GM21367 (cell line): ENCODE measurements around the gene SLC45A3.

ENCODE experiments used
- ATAC-seq: cut with Tn5 transposase; IDR thresholded peaks from one replicate; pipeline ENCODE4 v1.9.1; 2021; ENCODE audit not compliant: unreplicated experiment

The SLC45A3 gene

DNA sequence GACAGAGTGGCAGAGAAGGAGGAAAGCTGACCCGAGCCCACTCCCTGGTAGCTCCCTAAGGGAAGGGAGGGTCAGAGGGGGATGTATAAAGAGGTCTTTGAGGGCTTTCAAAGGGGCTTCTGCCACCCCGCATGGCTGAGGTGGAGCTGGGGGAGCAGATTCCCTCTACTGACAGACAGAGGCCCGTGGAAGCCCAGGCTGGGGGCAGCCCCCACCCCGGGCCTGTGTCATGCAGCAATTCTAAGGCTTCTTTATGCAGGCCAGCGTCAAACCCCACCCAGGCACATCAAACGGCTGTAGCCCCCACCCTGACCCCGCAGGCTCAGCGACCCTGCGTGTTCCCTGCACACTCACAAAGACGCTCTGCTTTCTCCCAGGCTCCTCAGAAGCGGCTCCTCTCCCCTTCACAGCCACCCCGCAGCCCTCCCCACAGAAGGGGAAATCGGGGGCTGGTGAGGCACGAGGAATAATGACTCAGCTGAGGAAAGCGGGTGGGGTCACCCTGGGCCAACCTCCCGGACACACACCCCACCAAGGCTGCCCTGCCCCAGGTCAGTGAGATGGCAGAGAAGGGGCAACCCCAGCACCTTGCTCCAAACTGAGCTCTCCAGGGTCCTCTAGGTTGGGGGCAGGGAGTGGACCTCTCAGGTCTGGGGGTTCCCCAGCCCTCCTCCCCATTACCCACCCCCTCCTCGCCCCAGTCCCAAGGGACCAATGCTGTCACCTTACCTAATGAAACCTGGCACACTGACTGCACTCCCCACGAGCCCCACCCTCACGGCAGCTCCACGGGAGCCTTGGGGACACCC lies 10.8 kb downstream of the SLC45A3 start:
- no peak for ATAC-seq

GRCh38 chr1:205668951-205669340 lies 11.4 kb downstream of the SLC45A3 start:
- ATAC-seq = no peak

- no peak for ATAC-seq
Observed at GRCh38 chr1:205667909-205668643, 12.2 kb downstream of the SLC45A3 start.

DNA sequence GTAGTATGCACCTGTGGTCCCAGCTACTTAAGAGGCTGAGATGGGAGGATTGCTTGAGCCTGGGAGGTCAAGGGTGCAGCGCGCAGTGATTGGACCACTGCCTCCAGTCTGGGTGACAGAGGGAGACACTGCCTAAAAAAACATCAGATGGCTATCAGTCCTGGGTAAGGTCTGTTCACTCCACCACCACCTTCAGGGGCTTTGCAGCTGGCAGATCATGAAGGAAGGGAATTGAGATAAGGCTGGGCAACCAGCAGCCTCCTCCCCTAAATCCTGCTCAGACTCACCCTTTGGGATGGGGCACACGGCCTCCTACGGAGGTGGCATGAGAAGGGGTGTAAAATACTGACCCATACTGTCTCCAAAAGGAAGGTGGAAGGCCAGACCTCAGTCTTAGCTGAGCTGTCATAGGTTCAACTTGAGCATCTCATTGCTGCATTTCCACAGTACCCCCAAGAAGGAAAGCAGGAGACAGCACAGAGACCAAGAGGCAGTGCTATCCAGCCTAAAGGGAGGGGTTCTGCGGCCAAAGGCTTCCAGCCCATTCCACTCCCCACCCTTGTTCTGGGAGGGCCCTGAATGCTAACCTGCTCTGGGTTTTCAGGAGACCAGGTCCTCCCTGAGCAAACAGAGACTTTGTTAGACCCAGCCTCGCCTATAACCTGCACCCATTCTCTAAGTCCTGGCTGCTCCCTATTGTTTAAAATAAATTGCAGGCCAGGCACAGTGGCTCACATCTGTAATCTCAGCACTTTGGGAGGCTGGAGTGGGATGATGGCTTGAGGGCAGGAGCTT lies 13.7 kb downstream of the SLC45A3 start:
- ATAC-seq = no peak

- ATAC-seq = no peak
Observed at GRCh38 chr1:205665201-205666045, 14.9 kb downstream of the SLC45A3 start.

GRCh38 chr1:205664399-205665017 lies 15.8 kb downstream of the SLC45A3 start:
- ATAC-seq = no peak

DNA sequence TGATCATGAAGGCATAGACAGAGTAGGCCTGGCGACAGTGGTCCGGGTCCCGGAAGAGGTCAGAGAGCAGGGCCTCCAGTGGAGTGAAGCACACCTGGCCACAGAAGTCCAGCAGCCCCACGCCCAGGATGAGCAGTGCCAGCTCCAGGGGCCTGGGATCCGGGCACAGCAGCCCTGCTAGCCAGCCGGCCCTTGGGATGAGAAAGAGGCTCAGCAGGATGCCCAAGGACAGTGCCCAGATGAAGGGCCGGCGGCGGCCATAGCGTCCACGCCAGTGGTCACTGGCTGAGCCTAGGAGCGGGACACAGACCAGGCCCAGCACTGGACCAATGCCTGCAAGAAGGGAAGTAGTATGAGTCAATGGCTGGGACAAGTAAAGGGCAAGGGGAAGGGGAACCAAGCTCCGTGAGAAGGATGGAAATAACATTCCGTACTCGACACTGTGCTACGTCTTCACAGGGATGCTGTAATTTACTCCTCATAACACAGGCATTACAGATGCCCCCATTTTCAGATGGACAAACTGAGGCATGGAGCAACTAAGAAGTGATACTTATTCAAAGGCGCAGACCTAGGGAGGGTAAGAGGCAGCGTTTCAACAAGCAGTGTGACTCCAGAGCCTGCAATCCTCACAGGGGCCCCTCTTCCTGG lies 16.9 kb downstream of the SLC45A3 start:
- ATAC-seq = no peak

GRCh38 chr1:205662791-205663190 lies 17.5 kb downstream of the SLC45A3 start:
- ATAC-seq = no peak

GRCh38 chr1:205662135-205662738 lies 18.1 kb downstream of the SLC45A3 start:
- ATAC-seq = no peak

DNA sequence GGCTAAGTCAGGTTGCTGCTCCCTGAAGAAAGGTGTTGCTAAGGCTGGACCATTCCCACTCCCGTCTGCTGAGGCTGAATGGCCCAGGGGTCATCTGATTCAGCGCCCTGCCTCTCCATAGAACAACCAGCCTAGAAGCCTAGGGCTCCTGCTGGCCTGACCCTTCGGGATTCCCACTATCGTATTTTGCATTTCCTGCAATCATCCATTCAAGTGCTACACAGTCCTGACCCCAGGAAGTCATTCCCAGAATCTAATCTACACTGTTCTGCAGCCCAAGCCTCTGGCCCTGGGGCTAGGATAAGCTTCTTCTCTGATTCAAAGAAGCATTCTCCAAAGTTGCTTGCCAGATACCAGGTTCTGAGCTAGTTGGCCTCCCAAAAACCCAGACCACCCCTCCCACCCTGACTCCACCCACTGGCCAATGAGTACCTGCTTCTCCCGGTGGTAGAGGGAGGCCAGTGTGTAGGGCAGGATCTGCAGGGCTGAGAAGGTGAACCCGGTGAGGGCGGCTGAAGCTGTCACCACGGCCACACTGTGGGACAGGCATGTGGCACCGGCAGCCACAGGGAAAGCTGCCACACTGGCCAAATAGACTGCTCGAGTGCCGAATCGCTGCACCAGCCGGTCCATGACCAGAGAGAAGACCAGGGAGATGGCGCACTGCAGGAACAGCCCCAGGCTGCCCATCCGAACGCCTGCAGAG lies 18.7 kb downstream of the SLC45A3 start:
- no peak for ATAC-seq

- ATAC-seq = no peak
Observed at GRCh38 chr1:205660361-205660760, 19.9 kb downstream of the SLC45A3 start.

DNA sequence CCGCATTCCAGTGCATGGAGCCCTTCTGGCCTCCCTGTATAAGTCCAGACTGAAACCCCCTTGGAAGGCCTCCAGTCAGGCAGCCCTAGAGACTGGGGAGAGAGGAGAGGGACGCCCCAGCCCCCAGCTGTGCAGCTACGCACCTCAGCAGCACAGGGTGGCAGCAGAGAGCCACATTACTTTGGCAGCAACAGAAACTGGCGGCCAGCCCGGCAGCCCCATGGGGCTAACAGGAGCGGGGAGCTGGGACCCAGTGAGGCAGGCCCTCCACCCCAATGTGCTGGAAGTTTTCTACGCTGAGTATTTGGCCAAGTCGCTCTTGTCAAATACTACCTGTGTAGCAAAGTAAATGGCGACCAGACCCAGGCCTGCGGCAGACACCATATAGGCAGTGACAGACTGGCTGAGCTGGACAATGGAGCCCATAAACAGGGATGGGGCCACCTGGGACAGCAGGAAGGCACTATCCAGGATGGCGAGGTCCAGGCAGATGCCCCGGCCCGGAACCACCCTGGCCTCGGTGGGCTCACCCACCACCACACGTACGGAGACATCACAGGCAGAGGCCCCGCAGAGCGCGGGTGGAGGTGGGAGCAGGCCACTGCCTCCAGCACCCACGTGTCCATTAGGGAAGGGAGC lies 21.2 kb downstream of the SLC45A3 start:
- peak; percentile 59 for ATAC-seq

GRCh38 chr1:205656236-205656635 lies 24.1 kb downstream of the SLC45A3 start:
- no peak for ATAC-seq

GRCh38 chr1:205652984-205653383 lies 27.3 kb downstream of the SLC45A3 start:
- ATAC-seq = no peak

DNA sequence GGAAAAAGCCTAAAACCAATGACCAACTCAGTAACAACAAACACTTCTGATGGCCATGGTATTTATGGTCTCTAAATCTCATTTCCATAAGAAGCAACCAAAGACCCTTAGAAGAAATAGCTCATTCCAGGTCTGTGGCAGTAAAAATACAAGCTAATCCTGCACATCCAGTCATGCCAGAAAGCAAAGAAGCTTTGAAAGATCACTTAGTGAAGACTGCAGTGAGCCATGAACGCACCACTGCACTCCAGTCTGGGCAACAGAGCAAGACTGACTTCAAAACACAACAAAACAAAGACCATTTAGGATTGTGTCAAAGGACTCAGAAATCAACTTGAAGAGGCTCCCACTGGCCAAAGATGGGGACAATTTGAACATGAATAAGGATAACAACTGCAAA lies 30.1 kb downstream of the SLC45A3 start:
- no peak for ATAC-seq

GRCh38 chr1:205645519-205645918 lies 34.8 kb downstream of the SLC45A3 start:
- ATAC-seq = no peak

DNA sequence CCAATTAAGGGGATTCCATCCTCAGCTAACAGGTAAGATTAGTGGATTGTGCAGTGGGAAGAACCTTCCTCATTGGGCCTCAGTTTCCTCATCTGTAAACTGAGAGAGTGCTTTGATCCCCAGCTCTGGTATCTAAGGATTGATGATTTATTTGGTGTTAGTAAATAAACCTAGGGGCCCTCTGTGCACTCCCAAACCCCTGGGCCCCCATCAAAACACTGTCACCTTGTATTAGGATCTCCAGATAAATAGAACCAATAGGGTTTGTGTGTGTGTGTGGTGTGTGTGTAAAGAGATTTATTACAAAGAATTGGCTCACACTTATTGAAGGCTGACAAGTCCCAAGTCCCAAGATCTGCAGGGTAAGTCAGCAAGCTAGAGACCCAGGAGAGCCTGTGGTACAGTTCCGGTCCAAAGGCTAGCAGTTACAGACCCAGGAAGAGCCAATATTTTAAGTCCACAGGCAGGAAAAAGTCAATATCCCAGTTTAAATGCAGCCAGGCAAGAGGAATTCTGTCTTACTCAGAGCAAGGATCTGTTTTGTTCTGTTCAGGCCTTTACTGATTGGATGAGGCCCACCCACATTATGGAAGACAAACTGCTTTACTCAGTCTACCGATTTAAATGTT lies 37.5 kb downstream of the SLC45A3 start:
- ATAC-seq = no peak

DNA sequence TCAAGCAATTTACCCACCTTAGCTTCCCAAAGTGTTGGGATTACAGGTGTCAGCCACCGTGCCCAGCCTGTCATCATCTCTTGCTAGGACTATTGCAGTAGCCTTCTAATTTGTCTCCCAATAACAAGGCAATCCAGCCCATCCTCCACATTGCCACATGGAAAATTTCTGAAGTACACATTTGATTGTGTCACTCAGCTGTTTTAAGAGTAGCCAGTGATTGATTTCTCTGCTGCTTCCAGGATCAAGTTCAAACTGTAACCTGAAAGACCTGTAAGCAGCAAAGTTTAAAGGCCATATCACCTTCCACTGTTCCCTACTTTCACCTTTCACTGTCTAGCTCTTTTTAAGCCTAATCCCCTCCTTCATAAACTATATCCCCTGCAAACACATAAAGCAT lies 40.7 kb downstream of the SLC45A3 start:
- no peak for ATAC-seq
